GM12878 (cell line): ENCODE data around the gene DMRTA2. TPM values are rescaled to one million over a fixed set of nuclear protein-coding genes. Genes with fewer than 3 reads are reported as not detected.

Source experiments
- ATAC-seq: fragments of 200-7000 bp; cut with Tn5 transposase; 3 replicates; pipeline ENCODE4 v1.9.1; 2020; ENCODE audit warnings: mild to moderate bottlenecking, moderate library complexity
- BruUV-seq: library from RNA; stranded (reverse); fragments of 400-500 nt; replicated peaks from 2 replicates; lab custom pipeline; 2021; lab: Mats Ljungman, UMichigan
- CTCF ChIA-PET: fragments of 300-600 bp; sonication (Branson Sonifier 250); formaldehyde crosslinking; extraction: SDS; loops from one replicate; lab custom pipeline; 2021; ENCODE audit warnings: inconsistent platforms; lab: Yijun Ruan, JAX
- POLR2A ChIA-PET: fragments of 350-600 bp; formaldehyde crosslinking; extraction: SDS; loops from one replicate; lab custom pipeline; 2021; ENCODE audit warnings: inconsistent platforms; lab: Charles Lee
- RAD21 ChIA-PET: fragments of 300-600 bp; sonication (Branson Sonifier 250); formaldehyde crosslinking; loops from one replicate; lab custom pipeline; 2023; ENCODE audit warnings: antibody characterized with exemption; ENCODE audit not compliant: unreplicated experiment; lab: Charles Lee
- SMC1A ChIA-PET: fragments of 300-600 bp; sonication (Branson Sonifier 250); formaldehyde crosslinking; loops from one replicate; lab custom pipeline; 2023; ENCODE audit not compliant: unreplicated experiment, uncharacterized antibody; lab: Charles Lee
- DNase-seq: peaks from one replicate; pipeline ENCODE4 v3.0.0-alpha.2; 2011; ENCODE audit warnings: low read depth, low spot score
- FAIRE-seq: peaks from 3 replicates; lab custom pipeline; 2011; peaks lifted over from hg19 to GRCh38; lab: Jason Lieb, UNC
- H2AFZ ChIP-seq: 2 replicates; pipeline ENCODE4 v1.6.0; 2011; ENCODE audit warnings: low read depth, low read length, control low read depth; ENCODE audit not compliant: control insufficient read depth
- H3K27ac ChIP-seq: 2 replicates; pipeline ENCODE4 v1.5.1; 2011; ENCODE audit warnings: control low read depth; ENCODE audit not compliant: control insufficient read depth, insufficient read depth
- H3K27me3 ChIP-seq, 2 experiments: replicated peaks in 1 of 2; 2 replicates each; pipeline versions ENCODE4 v1.6.0 to v1.6.1; 2011; ENCODE audit warnings: low read length in 1 of 2; ENCODE audit not compliant: control insufficient read depth in 2 of 2, insufficient read depth in 2 of 2
- H3K36me3 ChIP-seq, 2 experiments: 2 replicates each; pipeline ENCODE4 v1.5.1; 2011; ENCODE audit warnings: low read length in 1 of 2; ENCODE audit not compliant: control insufficient read depth in 2 of 2, insufficient read depth in 2 of 2
- H3K4me1 ChIP-seq: 2 replicates; pipeline ENCODE4 v1.6.1; 2011; ENCODE audit warnings: mild to moderate bottlenecking, low read length, moderate library complexity, mixed read lengths; ENCODE audit not compliant: control insufficient read depth, insufficient read depth
- H3K4me2 ChIP-seq: 2 replicates; pipeline ENCODE4 v1.6.0; 2011; ENCODE audit warnings: control low read depth; ENCODE audit not compliant: control insufficient read depth, insufficient read depth
- H3K4me3 ChIP-seq: fragments of 200-600 bp; sonication (generic); 2 replicates; pipeline ENCODE4 v1.5.1; 2016
- H3K79me2 ChIP-seq: 2 replicates; pipeline ENCODE4 v1.6.0; 2011; ENCODE audit warnings: low read length; ENCODE audit not compliant: control insufficient read depth, insufficient read depth
- H3K9ac ChIP-seq: 2 replicates; pipeline ENCODE4 v1.8.0; 2011; ENCODE audit warnings: low read length, control low read depth, mixed read lengths; ENCODE audit not compliant: control insufficient read depth, insufficient read depth
- H3K9me3 ChIP-seq: replicated peaks from 3 replicates; pipeline ENCODE4 v1.5.1; 2011; ENCODE audit warnings: mild to moderate bottlenecking, low read length; ENCODE audit not compliant: control insufficient read depth, insufficient read depth
- H4K20me1 ChIP-seq: 2 replicates; pipeline ENCODE4 v1.6.0; 2011; ENCODE audit not compliant: control insufficient read depth, insufficient read depth
- CBX3 ChIP-seq: fragments of 200-600 bp; sonication (generic); IDR thresholded peaks from 2 replicates; pipeline ENCODE4 v1.6.1; 2016; ENCODE audit warnings: low read depth, borderline replicate concordance
- HDAC2 ChIP-seq: fragments of 200-600 bp; sonication (generic); IDR thresholded peaks from 2 replicates; pipeline ENCODE4 v1.6.1; 2017
- HSF1 ChIP-seq: fragments of 150-350 bp; IDR thresholded peaks from 2 replicates; pipeline ENCODE4 v1.6.1; 2014; ENCODE audit warnings: mild to moderate bottlenecking, low read depth, low read length
- IRF4 ChIP-seq: IDR thresholded peaks from 2 replicates; pipeline ENCODE4 v1.6.1; 2011; ENCODE audit warnings: low read depth, low read length
- MEF2A ChIP-seq: IDR thresholded peaks from 2 replicates; pipeline ENCODE4 v1.6.1; 2011; ENCODE audit warnings: low read depth, mild to moderate bottlenecking, low read length, moderate library complexity; ENCODE audit not compliant: insufficient read depth
- NRF1 ChIP-seq: conservative IDR thresholded peaks from 2 replicates; pipeline ENCODE4 v1.6.1; 2011; ENCODE audit warnings: mild to moderate bottlenecking, low read depth, low read length, improper control_type of control experiment
- SUZ12 ChIP-seq: fragments of 200-600 bp; sonication (generic); IDR thresholded peaks from one replicate; pipeline ENCODE4 v1.6.1; 2018; ENCODE audit warnings: antibody characterized with exemption, mild to moderate bottlenecking; ENCODE audit not compliant: unreplicated experiment
- ZNF592 ChIP-seq: fragments of 450-650 bp; IDR thresholded peaks from 2 replicates; pipeline ENCODE4 v1.6.1; 2017; ENCODE audit warnings: mild to moderate bottlenecking, moderate library complexity
- ZSCAN29 ChIP-seq: fragments of 450-650 bp; IDR thresholded peaks from 2 replicates; pipeline ENCODE4 v1.6.1; 2017; ENCODE audit warnings: mild to moderate bottlenecking, moderate library complexity
- WGBS: methylation state at CpG from one replicate; pipeline ENCODE4 v1.1.6; 2016; ENCODE audit warnings: low lambda C conversion rate; ENCODE audit not compliant: insufficient replicate concordance, insufficient coverage; ENCODE audit errors: missing lambda C conversion rate; 5-methylcytosine and 5-hydroxymethylcytosine counted together
- in situ Hi-C: fragments of 300-500 bp; cut with MboI; formaldehyde crosslinking; loops from 9 replicates; pipeline ENCODE4 v1.14.3; 2018; ENCODE audit warnings: mixed read lengths
- intact Hi-C: fragments of 100-400 bp; cut with micrococcal nuclease; formaldehyde crosslinking; loops from one replicate; pipeline ENCODE4 v1.14.2; 2022; ENCODE audit not compliant: unreplicated experiment
- polyA plus RNA-seq, 11 experiments: library from polyadenylated mRNA; depleted of rRNA in 4 of 11; unstranded in 6 of 11; stranded (reverse) in 5 of 11; fragments of >200 nt; fragmentation: Nextera tagmentation in 4 of 11; fragmentation: Illumina TruSeq in 1 of 11; extraction: Ambion mirVana in 4 of 11; extraction: Trizol in 1 of 11; gene quantifications; 1 replicate in 1 of 11; 2 replicates in 10 of 11; pipeline versions ENCODE4 v1.2.1 to v1.2.3, GENCODE V29; 2011 to 2016; ENCODE audit warnings: inconsistent platforms in 2 of 11, missing spikeins in 2 of 11, low read depth in 1 of 11
- total RNA-seq, 4 experiments: library from RNA; depleted of rRNA in 3 of 4; stranded (reverse); fragments of >200 nt in 3 of 4; fragmentation: Illumina TruSeq in 1 of 4; extraction: Trizol in 1 of 4; gene quantifications; 2 replicates each; pipeline versions ENCODE4 v1.2.1 to v1.2.3, GENCODE V29; 2013 to 2021

The DMRTA2 gene
- total and polyA plus RNA-seq, 10 of the 15 experiments (the other 5 are each of a cell fraction or from before 2014, with no cell fraction given), result not detected

- ChIA-PET SMC1A (no interaction called here), CTCF (no interaction called here), POLR2A (no interaction called here), RAD21 (no interaction called here)
- FAIRE-seq (no peak), ATAC-seq (no peak), DNase-seq (no peak)
- H3K4me1 ChIP-seq, result no peaks in the 10 kb centered on the region
- H3K79me2 ChIP-seq, result no peaks in the 10 kb centered on the region
- no peak overlapping the region for H3K27ac ChIP-seq
- no peak overlapping the region for H3K9ac ChIP-seq
- in situ Hi-C loops (no loop called here), intact Hi-C loops (no loop called here)
- H3K27me3 ChIP-seq, result peaks cover 26 to 44% of the 10 kb centered on the region in 2 experiments
- no TSS peak for BruUV-seq
- H3K9me3 ChIP-seq, result no peaks in the 10 kb centered on the region; the same call in 1 of the 3 replicates
- TF ChIP-seq SUZ12 (peak; percentile 81), IRF4 (no peak), HSF1 (no peak)
- no peak overlapping the region for H3K4me3 ChIP-seq
- H3K4me2 ChIP-seq, result no peak overlapping the region
- H3K36me3 ChIP-seq, result no peaks in the 10 kb centered on the region
- H4K20me1 ChIP-seq, result no peaks in the 10 kb centered on the region
- H2AFZ ChIP-seq, result no peak overlapping the region
- 33% methylated on average over 53 of the region's 69 CpGs for WGBS
These were observed 2.4 kb downstream of the DMRTA2 start for GRCh38 chr1:50420689-50421365.

- ChIA-PET SMC1A (no interaction called here), CTCF (no interaction called here)
- no peak for TF ChIP-seq ZNF592
- no peak for TF ChIP-seq CBX3
- TF ChIP-seq ZSCAN29, result no peak
- no peak for TF ChIP-seq NRF1
- TF ChIP-seq MEF2A, result no peak
- no peak for TF ChIP-seq HDAC2
These were observed 3.2 kb downstream of the DMRTA2 start for GRCh38 chr1:50419907-50420677.

More at GRCh38 chr1:50419907-50420677, 3.2 kb downstream of the DMRTA2 start:
- Histone ChIP-seq H3K4me2 (no peak overlapping the region), H3K36me3 (no peaks in the 10 kb centered on the region), H3K79me2 (no peaks in the 10 kb centered on the region), H3K9ac (no peak overlapping the region), H3K4me3 (no peak overlapping the region), H3K9me3 (no peaks in the 10 kb centered on the region; the same call in 1 of the 3 replicates), H3K27ac (no peak overlapping the region), H2AFZ (no peak overlapping the region), H3K4me1 (no peaks in the 10 kb centered on the region), H3K27me3 (peaks cover 23 to 48% of the 10 kb centered on the region in 2 experiments), H4K20me1 (no peaks in the 10 kb centered on the region)
- BruUV-seq, result no TSS peak
- ATAC-seq (no peak), DNase-seq (no peak), FAIRE-seq (no peak)
- POLR2A ChIA-PET, result no interaction called here
- RAD21 ChIA-PET, result no interaction called here
- in situ Hi-C loops, result no loop called here
- 13% methylated on average over 21 of the region's 21 CpGs for WGBS
- intact Hi-C loops, result no loop called here
